GM21723 (cell line): ENCODE results near the gene CLN3.
"Not testable (repeated sequence)": the region's sequence is repeated elsewhere in the genome, so short reads cannot be mapped to it uniquely, and the experiment has no call there.

ENCODE experiments used
- ATAC-seq: cut with Tn5 transposase; IDR thresholded peaks from one replicate; pipeline ENCODE4 v1.9.1; 2021; ENCODE audit warnings: mild to moderate bottlenecking, moderate library complexity; ENCODE audit not compliant: unreplicated experiment

The CLN3 gene

DNA sequence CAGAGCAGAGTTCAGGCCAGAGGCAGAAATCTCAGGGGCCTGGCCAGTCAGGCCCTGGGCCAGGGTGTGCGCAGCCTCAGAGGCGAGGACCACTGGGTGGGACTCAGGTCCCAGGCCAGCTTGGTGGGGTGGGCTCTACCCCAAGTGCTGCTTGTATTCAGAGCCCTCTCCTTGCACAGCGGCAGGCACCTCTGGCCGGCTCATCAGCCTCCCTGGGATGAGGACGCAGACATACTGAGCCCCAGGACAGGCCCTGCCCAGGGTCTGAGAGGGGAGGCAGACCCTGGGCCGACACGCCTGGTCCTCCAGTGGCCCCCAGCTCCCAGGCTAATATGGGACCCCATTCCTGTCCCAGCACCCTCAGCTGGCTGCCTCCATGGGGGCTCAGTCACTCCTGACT lies 22.4 kb upstream of the CLN3 start:
- ATAC-seq, result no peak

- no peak for ATAC-seq
Observed at GRCh38 chr16:28513484-28514181, 21.8 kb upstream of the CLN3 start.

DNA sequence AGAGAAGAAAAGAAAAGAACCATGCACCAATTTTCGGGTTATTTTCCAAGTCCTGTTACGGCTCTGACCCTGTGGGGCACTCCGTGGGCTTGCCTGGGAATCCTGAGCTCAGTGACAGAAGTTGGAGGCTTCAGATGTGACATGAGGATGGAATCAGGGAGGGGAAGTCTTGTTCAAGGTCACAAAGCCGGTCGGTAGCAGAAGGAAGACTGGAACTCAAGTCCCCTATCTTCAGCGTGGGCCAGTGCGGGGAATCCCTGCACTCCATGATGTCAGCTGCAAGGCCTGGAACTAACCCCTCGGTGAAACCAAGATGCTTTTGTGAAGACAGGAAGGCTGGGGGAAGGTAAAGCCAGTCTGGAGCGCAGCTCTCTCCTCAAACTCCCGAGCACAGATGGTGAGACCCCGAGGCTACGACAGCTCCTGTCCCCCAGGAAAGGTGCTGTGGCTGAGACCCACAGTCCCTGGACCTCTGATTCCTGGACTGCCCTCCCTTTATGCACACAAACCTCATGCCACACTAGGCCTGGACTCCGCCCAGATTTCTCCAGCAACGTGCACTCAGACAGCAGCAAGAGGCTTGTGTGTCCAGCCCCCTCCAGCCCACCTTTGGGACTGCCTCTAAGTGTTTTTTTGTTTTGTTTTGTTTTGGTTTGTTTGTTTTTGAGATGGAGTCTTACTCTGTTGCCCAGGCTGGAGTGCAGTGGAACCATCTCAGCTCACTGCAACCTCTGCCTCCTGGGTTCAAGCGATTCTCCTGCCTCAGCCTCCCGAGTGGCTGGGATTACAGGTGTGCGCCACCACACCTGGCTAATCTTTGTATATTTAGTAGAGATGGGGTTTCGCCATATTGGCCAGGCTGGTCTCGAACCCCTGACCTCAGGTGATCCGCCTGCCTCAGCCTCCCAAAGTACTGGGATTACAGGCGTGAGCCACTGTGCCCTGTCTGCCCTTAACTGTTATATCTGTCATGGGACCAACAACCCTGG lies 20.2 kb upstream of the CLN3 start:
- ATAC-seq, result no peak

GRCh38 chr16:28511031-28511430 lies 19.2 kb upstream of the CLN3 start:
- no peak for ATAC-seq

GRCh38 chr16:28505489-28506137 lies 13.7 kb upstream of the CLN3 start:
- ATAC-seq, result no peak

DNA sequence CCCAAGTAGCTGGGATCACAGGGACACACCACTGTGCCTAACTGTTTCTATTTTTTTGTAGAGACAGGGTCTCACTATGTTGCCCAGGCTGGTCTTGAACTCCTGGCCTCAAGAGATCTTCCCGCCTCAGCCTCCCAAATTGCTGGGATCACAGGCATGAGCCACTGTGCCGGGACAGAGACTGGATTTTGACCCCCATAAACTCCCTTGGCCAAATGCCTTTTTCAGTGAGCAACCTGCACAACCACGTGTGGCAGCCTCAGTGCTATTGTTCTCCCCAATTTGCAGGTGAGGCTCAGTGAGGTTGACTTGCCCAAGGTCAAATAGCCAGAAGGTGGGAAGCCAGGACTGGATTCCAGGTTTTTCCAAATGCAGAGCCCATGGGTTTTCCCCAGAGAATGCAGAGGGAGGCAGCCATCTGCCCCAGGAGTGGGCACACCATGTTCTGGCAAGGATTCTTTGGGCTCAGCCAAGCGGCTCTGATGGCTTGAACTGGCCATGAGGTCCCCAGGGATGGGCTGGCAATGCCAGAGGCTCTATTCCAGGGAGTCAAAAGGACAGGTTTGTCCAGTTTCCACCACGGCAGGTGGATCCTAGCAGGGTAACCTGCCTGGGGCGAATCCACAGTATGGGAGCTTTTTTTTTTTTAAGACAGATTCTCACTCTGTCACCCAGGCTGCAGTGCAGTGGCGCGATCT lies 13.0 kb upstream of the CLN3 start:
- ATAC-seq, result no peak

- no peak for ATAC-seq
Observed at GRCh38 chr16:28503470-28504259, 11.8 kb upstream of the CLN3 start.

- no peak for ATAC-seq
Observed at GRCh38 chr16:28502290-28502689, 10.4 kb upstream of the CLN3 start.

GRCh38 chr16:28501258-28502232 lies 9.7 kb upstream of the CLN3 start:
- no peak for ATAC-seq

DNA sequence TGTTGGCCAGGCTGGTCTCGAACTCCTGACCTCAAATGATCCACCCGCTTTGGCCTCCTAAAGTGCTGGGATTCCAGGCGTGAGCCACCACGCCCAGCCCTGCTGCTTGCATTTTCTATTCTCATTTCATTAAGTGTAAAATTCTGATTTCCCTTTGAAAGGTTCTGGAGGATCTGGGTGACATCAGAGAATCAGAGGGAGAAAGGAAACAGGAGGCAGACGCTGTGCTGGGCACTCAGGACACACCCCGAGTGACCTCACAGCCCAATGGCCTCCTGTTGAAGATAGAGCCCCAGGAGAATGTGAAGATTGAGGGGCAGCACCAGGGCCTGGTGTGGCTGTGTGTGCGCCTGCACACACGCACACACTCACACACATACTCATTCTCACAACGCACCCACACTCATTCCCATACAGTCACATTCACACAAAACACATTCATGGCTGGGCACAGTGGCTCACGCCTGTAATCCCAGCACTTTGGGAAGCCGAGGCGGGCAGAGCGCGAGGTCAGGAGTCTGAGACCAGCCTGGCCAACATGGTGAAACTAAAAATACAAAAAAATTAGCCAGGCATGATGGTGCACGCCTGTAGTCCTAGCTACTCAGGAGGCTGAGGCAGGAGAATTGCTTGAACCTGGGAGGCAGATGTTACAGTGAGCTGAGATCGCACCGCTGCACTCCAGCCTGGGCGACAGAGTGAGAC lies 8.8 kb upstream of the CLN3 start:
- not testable (repeated sequence) for ATAC-seq

- ATAC-seq, result no peak
Observed at GRCh38 chr16:28499854-28500253, 8.0 kb upstream of the CLN3 start.

DNA sequence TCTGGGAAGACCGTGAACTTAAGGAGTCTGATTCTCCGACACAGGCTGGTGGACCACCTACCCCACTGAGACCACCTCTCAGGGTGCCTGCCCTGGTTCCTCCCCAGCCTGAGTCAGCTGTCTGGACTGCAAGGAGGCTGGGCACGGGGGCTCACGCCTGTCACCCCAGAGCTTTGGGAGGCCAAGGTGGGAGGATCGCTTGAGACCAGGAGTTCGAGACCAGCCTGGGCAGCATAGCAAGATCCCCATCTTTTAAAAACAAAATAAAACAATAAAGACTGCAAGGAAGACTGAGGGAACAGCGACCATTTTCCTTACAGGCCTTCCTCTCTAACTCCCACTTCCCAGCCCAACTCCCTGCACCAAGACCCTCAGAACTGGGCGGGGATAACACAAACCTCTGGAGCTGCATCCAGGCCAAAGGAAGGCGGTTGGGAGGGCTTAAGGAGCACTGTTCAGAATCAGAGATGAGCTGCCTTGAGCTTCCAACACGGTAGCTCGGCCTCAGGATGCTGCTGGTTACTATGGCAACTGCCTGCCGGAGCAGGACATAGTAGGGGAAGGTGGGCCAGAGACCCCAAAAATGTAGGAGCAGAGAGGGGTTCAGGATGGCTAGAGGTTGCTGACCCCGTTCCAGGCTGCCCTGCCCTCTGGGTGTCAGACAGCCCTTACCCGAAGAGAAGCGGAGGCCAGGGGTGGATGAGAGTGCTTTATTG lies 7.0 kb upstream of the CLN3 start:
- ATAC-seq, result no peak

DNA sequence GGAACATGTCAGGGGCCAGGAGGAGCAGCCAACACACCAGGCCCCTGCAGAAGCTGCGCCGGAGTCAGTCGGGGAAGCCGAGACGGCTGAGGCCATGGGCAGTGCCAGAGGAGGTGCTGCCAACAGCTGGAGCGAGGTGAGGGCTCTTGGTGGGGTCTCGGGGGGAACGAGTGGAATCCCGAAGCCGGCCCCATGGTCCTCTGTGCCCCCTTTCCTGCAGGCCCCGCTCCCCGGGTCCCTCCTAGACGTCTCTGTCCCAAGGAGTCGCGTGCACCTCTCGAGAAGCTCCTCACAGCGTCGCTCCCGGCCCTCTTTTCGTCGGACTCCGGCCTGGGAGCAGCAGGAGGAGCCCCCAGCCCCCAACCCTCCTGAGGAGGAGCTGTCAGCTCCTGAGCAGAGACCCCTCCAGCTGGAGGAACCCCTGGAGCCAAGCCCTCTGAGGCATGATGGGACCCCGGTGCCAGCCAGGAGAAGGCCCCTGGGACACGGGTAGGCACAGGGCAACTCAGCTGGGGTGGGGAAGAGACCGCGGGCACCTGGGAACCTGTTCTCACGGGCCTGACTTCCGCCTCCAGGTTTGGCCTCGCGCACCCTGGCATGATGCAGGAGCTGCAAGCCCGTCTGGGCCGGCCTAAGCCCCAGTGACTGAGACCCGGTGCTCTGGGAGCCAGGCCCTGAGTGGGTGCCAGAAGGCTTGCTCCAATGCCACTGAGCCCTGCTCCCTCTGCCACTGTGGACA lies 6.2 kb upstream of the CLN3 start:
- no peak for ATAC-seq

DNA sequence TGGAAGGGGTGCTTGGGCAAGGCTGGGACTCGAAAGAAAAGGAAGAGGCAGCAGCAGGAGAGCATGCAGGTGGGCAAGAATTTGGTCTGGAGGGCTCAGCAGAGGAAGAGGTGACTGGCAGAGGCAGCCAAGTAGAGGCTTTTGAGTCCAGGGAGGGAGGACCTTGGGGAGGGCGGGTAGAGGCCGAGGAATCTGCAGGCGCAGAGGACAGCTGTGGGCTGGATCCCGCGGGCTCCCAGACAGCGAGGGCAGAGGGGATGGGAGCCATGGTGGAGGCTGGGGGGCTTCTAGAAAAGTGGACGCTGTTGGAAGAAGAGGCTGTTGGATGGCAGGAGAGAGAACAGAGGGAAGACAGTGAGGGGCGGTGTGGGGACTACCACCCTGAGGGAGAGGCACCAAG lies 5.5 kb upstream of the CLN3 start:
- no peak for ATAC-seq

DNA sequence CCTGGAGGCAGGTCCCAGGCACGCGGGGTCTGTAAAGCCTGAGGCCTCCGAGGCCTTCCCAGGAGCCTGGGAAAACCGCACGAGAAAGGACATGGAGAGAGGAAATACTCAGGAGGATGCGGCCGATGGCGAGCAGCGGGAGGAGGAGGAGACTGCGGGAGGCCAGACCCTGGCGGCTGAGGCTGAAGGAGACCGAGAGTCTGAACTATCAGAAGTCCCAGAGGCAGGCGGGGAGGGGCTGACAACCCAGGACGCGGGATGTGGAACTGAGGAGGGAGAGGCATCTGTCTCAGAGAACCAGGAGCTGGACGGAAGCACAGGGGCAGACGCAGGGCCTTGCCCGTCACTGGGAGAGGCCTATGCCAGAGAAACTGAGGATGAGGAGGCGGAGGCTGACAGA lies 5.0 kb upstream of the CLN3 start:
- no peak for ATAC-seq

GRCh38 chr16:28495795-28496749 lies 4.2 kb upstream of the CLN3 start:
- ATAC-seq, result no peak
